Central memory CD8-positive, alpha-beta T cell (primary cell): ENCODE measurements around the gene KDM4D.
"Not testable (repeated sequence)": the region's sequence is repeated elsewhere in the genome, so short reads cannot be mapped to it uniquely, and the experiment has no call there.

Source experiments
- ATAC-seq: fragments of 150-1000 bp; cut with Tn5 transposase; replicated peaks from 2 replicates; pipeline ENCODE4 v1.10.0; 2022; ENCODE audit warnings: mild to moderate bottlenecking, moderate FRiP score, moderate number of reproducible peaks; ENCODE audit not compliant: poor library complexity, severe bottlenecking; ENCODE audit errors: extremely low read depth
- DNase-seq, 2 donors: peaks; one replicate each; pipeline ENCODE4 v3.0.0; 2021; ENCODE audit warnings: low spot score in 2 of 2
- H3K27ac Mint-ChIP-seq: one replicate; pipeline ENCODE4 v1.8.0; 2022; ENCODE audit warnings: low read depth, mild to moderate bottlenecking, moderate library complexity, mixed read lengths
- H3K27me3 Mint-ChIP-seq: one replicate; pipeline ENCODE4 v1.8.0; 2022; ENCODE audit warnings: mixed read lengths
- H3K36me3 Mint-ChIP-seq: one replicate; pipeline ENCODE4 v1.8.0; 2022; ENCODE audit warnings: mild to moderate bottlenecking, moderate library complexity, mixed read lengths; ENCODE audit not compliant: insufficient read depth
- H3K4me1 Mint-ChIP-seq: one replicate; pipeline ENCODE4 v1.8.0; 2022; ENCODE audit warnings: mixed read lengths
- H3K4me3 Mint-ChIP-seq: one replicate; pipeline ENCODE4 v1.8.0; 2022; ENCODE audit warnings: mild to moderate bottlenecking, moderate library complexity, mixed read lengths
- H3K9me3 Mint-ChIP-seq: one replicate; pipeline ENCODE4 v1.8.0; 2022; ENCODE audit warnings: mixed read lengths

The KDM4D gene

DNA sequence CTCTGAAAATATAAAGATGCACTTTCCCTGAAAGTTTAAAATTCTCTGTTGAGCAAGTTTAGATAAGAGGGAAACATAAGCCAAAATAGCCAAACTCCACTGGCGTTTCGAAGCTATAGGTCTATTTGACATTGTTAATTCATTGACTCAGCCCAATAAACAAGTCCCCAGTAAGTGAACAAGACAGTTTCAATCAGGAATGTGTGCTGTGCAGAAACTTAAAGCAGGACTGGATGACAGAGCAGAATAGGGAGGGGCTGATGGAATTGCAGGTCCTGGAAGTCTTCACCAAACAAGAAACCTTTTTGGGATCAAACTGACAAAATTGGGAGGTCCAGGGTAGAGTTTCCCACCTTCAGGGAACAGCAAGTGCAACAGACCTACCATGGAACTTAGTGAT is 42.6 kb downstream of the KDM4D start:
- Mint-ChIP-seq H3K27ac (no peak overlapping the region), H3K4me3 (no peak overlapping the region), H3K27me3 (peaks cover 28% of the 10 kb centered on the region), H3K36me3 (no peaks in the 10 kb centered on the region), H3K9me3 (no peaks in the 10 kb centered on the region), H3K4me1 (no peaks in the 10 kb centered on the region)
- ATAC-seq, result no peak
- no peak for DNase-seq

DNA sequence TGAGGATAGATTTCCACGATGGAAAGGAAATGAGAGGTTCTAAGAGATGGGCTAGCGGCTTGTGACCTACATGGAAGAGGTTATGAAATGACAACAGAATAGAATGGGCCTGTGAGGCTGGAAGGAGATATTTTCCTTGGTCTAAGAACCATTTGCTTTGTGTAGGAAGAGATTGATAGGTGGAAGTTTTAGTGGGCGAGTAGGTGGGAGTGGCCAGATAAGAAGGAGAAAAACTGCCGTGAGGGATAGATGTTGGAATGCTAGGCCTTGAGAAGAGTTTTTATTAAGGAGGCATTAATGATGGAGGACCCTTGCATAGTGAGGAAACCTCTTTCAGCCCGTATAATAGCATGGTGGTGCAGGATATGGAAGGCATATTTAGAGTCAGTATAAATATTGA is 48.0 kb downstream of the KDM4D start:
- not testable (repeated sequence) for ATAC-seq, H3K9me3 Mint-ChIP-seq, H3K4me1 Mint-ChIP-seq, H3K4me3 Mint-ChIP-seq, DNase-seq, H3K27ac Mint-ChIP-seq, H3K36me3 Mint-ChIP-seq, H3K27me3 Mint-ChIP-seq

DNA sequence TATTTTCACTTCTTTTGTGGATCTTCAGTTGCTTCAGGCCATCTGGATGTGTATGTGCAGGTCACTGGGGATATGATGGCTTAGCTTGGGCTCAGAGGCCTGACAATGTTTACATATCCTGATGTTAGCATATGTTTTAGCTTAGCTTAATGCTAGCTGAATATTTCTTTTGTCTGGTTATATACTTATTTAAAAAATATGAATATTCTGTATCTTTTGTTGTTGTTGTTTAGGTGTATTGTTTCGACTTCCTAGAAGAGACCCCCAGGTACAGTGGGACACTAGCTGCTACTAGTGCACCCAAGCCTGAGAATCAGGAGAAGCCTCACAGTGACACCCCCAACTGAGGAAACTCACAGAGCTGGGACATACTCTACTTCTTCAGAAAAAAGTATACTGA is 51.4 kb downstream of the KDM4D start, which contains the start of gene KDM4E:
Gene KDM4E, plus strand, starts transcription at position 301 of the 400 bp plus-strand sequence. CDS start 300 bp downstream, outside the sequence.
- no peaks in the 10 kb centered on the region for H3K9me3 Mint-ChIP-seq
- no peaks in the 10 kb centered on the region for H3K27me3 Mint-ChIP-seq
- no peaks in the 10 kb centered on the region for H3K36me3 Mint-ChIP-seq
- no peaks in the 10 kb centered on the region for H3K4me1 Mint-ChIP-seq
- no peak within 1 kb of the TSS for H3K27ac Mint-ChIP-seq
- no peak for ATAC-seq
- no peak within 1 kb of the TSS for H3K4me3 Mint-ChIP-seq
- no peak for DNase-seq

DNA sequence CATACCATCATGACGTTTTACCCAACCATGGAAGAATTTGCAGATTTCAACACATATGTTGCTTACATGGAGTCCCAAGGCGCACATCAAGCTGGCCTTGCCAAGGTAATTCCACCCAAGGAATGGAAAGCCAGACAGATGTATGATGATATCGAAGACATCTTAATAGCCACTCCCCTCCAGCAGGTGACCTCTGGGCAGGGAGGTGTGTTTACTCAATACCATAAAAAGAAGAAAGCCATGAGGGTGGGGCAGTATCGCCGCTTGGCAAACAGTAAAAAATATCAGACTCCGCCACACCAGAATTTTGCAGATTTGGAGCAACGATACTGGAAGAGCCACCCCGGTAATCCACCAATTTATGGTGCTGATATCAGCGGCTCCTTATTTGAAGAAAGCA is 52.1 kb downstream of the KDM4D start:
- H3K27me3 Mint-ChIP-seq, H3K36me3 Mint-ChIP-seq, H3K27ac Mint-ChIP-seq, ATAC-seq, H3K4me3 Mint-ChIP-seq, H3K9me3 Mint-ChIP-seq, H3K4me1 Mint-ChIP-seq, DNase-seq: not testable (repeated sequence)

DNA sequence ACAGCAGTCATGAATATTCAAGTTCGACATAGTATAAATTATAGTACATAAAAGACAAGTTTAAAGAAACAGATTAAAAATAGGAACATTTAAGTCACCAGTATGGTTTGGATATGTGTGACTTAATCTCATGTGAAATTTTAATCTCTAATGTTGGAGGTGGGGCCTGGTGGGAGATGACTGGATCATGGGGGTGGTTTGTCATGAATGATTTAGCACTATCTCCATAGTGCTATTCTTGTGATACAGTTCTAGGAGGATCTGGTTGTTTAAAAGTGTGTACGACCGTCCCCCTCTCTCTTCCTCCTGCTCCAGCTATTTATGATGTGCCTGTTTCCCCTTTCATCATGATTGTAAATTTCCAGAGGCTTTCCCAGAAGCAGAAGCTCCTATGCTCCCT is 54.8 kb downstream of the KDM4D start:
- Mint-ChIP-seq H3K4me1 (no peaks in the 10 kb centered on the region), H3K36me3 (no peaks in the 10 kb centered on the region), H3K27ac (no peak overlapping the region), H3K9me3 (no peaks in the 10 kb centered on the region), H3K27me3 (peaks cover 19% of the 10 kb centered on the region), H3K4me3 (no peak overlapping the region)
- DNase-seq (no peak), ATAC-seq (no peak)

DNA sequence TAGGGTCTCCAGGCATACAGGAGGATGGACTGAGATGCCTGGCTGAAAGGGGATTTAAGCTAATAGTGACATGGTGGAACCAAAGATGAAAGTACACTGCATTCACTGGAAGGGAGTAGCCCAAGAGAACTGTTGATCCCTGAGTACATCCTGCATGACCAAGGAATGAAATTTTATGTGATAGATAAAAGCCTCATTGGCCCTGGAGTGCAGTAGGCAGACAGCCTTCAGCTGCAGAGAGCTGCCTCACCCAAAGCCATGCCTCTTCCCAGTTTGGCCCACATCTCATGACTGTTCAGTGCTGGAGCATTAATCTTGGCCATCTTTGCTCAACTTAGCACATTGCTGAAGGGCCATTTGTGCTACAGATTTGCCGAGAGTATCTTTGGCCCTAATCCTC is 59.5 kb downstream of the KDM4D start:
- ATAC-seq (no peak), DNase-seq (no peak)
- Mint-ChIP-seq H3K27ac (no peak overlapping the region), H3K4me1 (no peaks in the 10 kb centered on the region), H3K4me3 (no peak overlapping the region), H3K9me3 (no peaks in the 10 kb centered on the region), H3K27me3 (peaks cover 41% of the 10 kb centered on the region), H3K36me3 (no peaks in the 10 kb centered on the region)

DNA sequence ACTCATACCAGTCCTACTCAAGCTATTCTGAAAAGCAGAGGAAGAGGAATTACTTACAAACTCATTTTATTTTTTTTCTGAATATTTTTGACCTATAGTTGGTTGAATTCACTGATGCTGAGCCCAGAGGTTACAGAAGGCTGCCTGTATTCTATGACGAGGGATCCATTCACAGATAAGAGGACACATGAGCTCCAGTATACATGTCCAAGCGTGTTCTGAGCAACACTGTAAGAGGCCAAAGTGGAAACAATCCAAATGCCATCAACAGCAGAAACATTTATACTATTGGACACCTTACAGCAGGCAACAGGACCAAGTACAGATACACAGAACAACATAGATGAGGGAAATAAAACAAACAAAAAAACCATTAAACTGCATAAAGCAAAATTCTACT is 61.8 kb downstream of the KDM4D start:
- no peak for DNase-seq
- no peak overlapping the region for H3K27ac Mint-ChIP-seq
- H3K4me3 Mint-ChIP-seq, result no peak overlapping the region
- no peak for ATAC-seq
- H3K36me3 Mint-ChIP-seq, result peaks cover 2% of the 10 kb centered on the region
- no peaks in the 10 kb centered on the region for H3K4me1 Mint-ChIP-seq
- H3K27me3 Mint-ChIP-seq, result peaks cover 59% of the 10 kb centered on the region
- H3K9me3 Mint-ChIP-seq, result no peaks in the 10 kb centered on the region

DNA sequence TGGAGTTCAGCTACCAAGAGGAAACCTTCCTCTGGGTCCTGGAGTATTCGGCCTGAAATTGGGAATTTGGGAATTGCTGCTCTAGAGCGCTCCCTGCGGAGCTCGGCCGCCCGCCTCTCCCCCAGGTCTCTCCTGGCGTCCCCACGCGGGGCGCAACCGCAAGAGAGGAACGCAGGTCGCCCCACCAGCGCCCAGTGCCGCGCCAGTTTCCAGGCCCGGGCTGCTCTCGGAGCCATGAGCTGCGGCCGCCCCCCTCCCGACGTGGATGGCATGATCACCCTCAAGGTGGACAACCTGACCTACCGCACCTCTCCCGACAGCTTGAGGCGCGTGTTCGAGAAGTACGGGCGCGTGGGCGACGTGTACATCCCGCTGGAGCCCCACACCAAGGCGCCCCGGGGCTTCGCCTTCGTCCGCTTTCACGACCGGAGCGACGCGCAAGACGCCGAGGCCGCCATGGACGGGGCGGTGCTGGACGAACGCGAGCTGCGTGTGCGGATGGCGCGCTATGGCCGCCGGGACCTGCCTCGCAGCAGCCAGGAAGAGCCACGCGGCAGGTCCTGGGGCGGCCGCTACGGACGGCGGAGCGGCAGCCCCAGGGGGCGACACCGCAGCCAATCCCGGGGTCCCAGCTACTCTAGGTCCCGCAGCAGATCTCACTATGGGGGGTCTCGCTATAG is 64.0 kb downstream of the KDM4D start:
- DNase-seq, H3K27ac Mint-ChIP-seq, H3K9me3 Mint-ChIP-seq, H3K36me3 Mint-ChIP-seq, H3K4me1 Mint-ChIP-seq, H3K4me3 Mint-ChIP-seq: not testable (repeated sequence)
- peaks cover 68% of the 10 kb centered on the region for H3K27me3 Mint-ChIP-seq
- peak; percentile 28 for ATAC-seq

DNA sequence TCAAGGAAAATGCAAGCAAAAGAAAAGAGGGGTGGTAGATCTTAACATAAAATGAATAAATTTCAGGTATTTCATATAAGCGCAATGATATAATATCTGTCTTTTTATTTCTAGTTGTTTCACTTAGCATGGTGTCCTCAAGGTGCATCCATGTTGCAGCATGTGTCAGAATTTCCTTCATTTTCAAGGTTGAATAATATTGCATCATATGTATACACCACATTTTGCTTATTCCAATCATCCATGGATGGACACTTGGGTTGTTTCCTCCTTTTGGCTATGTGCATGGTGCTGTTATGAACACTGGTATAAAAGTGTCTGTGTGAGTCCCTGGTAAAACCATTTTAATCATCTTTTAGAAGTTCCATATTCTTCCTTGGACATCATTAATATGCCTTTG is 68.7 kb downstream of the KDM4D start:
- H3K4me1 Mint-ChIP-seq, result no peaks in the 10 kb centered on the region
- ATAC-seq (no peak), DNase-seq (no peak)
- H3K27me3 Mint-ChIP-seq, result peaks cover 83% of the 10 kb centered on the region
- H3K4me3 Mint-ChIP-seq, result no peak overlapping the region
- no peaks in the 10 kb centered on the region for H3K9me3 Mint-ChIP-seq
- no peak overlapping the region for H3K27ac Mint-ChIP-seq
- H3K36me3 Mint-ChIP-seq, result peaks cover 3% of the 10 kb centered on the region

DNA sequence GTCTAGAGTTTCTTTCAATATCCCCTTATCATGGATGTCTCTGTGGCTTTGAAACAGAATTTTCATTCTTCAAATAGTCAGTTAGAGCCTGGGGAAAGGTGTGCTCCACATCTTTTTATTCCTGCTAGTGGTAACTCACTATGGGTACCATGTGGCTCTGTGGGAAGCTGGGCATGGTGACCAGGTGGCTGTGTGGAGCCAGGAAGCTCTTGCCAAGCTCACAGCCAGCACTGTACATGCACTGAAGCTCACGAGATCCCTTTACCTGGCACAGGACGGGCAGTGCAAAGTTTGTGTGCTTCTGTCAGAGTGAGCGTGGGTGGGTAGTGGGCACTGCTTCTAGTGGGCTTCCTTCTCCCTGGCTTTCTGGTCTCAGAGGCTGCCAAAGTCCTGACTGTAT is 69.4 kb downstream of the KDM4D start:
- ATAC-seq (no peak), DNase-seq (no peak)
- H3K27ac Mint-ChIP-seq, result no peak overlapping the region
- no peak overlapping the region for H3K4me3 Mint-ChIP-seq
- H3K4me1 Mint-ChIP-seq, result no peaks in the 10 kb centered on the region
- H3K36me3 Mint-ChIP-seq, result peaks cover 3% of the 10 kb centered on the region
- no peaks in the 10 kb centered on the region for H3K9me3 Mint-ChIP-seq
- peaks cover 81% of the 10 kb centered on the region for H3K27me3 Mint-ChIP-seq

DNA sequence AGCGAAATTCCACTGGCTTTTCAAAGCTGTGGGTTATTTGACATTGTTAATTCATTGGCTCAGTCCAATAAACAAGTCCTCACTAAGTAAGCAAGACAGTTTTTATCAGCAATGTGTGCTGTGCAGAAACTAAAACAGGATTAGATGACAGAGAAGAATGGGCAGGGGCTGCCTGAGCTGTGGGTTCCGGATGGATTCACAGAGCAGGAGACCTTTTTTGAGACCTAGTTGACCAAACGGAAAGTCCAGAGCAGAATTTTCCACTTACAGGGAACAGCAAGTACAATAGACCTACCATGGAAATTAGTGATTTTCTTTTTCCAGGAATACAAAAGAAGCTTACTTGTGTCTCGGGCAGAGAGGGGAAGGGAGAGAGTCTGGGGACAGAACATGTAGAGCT is 70.5 kb downstream of the KDM4D start:
- peaks cover 81% of the 10 kb centered on the region for H3K27me3 Mint-ChIP-seq
- no peak for ATAC-seq

DNA sequence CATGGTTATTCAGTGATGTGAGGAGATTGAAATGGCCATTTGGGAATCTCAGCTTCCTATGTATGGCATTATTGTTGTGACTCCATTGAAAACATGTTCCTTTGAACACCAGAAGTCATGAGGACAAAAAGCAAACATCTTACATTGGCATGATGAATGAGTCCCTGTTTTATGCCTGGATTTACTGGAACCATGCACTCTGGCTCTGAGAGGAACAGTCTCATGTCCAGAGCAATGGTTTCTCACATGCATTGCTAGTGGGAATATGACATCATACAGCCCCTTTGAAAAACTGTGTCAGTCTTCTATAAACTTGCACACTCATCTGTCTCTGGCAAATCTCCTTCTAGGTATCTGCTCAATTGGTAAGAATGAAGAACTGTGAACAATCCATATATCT is 72.3 kb downstream of the KDM4D start:
- Mint-ChIP-seq H3K4me1 (no peaks in the 10 kb centered on the region), H3K9me3 (no peaks in the 10 kb centered on the region), H3K27ac (no peak overlapping the region), H3K27me3 (peaks cover 69% of the 10 kb centered on the region), H3K36me3 (peaks cover 2% of the 10 kb centered on the region), H3K4me3 (no peak overlapping the region)
- ATAC-seq (no peak), DNase-seq (no peak)

More for the DNA sequence above, 70.5 kb downstream of the KDM4D start:
- peaks cover 2% of the 10 kb centered on the region for H3K36me3 Mint-ChIP-seq
- H3K4me3 Mint-ChIP-seq, result no peak overlapping the region
- H3K27ac Mint-ChIP-seq, result no peak overlapping the region
- no peaks in the 10 kb centered on the region for H3K9me3 Mint-ChIP-seq
- DNase-seq, result no peak
- H3K4me1 Mint-ChIP-seq, result no peaks in the 10 kb centered on the region
